HCT116 (cell line): Measurements from ENCODE around the gene ACBD6. TPM values are rescaled to one million over a fixed set of nuclear protein-coding genes. Genes with fewer than 3 reads are reported as not detected.

Source experiments
- ATAC-seq: fragments of 200-7000 bp; cut with Tn5 transposase; 2 replicates; pipeline ENCODE4 v1.9.1; 2020; ENCODE audit warnings: mild to moderate bottlenecking, moderate library complexity
- BruUV-seq: library from RNA; stranded (reverse); fragments of 400-500 nt; replicated peaks from 2 replicates; lab custom pipeline; 2021; lab: Mats Ljungman, UMichigan
- CTCF ChIA-PET: fragments of 300-600 bp; sonication (Branson Sonifier 250); formaldehyde crosslinking; loops from one replicate; lab custom pipeline; 2021; ENCODE audit warnings: antibody characterized with exemption; lab: Charles Lee
- POLR2A ChIA-PET: fragments of 300-600, 350-600 bp; sonication (Branson Sonifier 250); formaldehyde crosslinking; loops from one replicate; lab custom pipeline; 2021; ENCODE audit warnings: antibody characterized with exemption; lab: Charles Lee
- RAD21 ChIA-PET, 2 experiments: fragments of 300-600 bp; sonication (Branson Sonifier 250); formaldehyde crosslinking; loops; one replicate each; lab custom pipeline; 2023; ENCODE audit warnings: low total read pairs in 2 of 2; ENCODE audit not compliant: uncharacterized antibody in 2 of 2, unreplicated experiment in 2 of 2, low non-redundant PET in 1 of 2; lab: Charles Lee
- DNase-seq: peaks from one replicate; pipeline ENCODE4 v3.0.0-alpha.2; 2010; ENCODE audit warnings: low read depth, low spot score
- H2AFZ ChIP-seq: fragments of 200-600 bp; shearing (Covaris generic), sonication (generic); 2 replicates; pipeline ENCODE4 v1.6.1; 2017; ENCODE audit warnings: low read depth, mixed run types, mixed read lengths, antibody characterized with exemption, low read length; ENCODE audit not compliant: poor library complexity, severe bottlenecking
- H3K27ac ChIP-seq: 2 replicates; pipeline ENCODE4 v1.5.1; 2012; ENCODE audit warnings: low read depth, low read length
- H3K27me3 ChIP-seq: fragments of 200-600 bp; sonication (generic); 2 replicates; pipeline ENCODE4 v1.6.1; 2016; ENCODE audit warnings: mixed run types, low read length, mixed read lengths; ENCODE audit not compliant: insufficient read depth
- H3K36me3 ChIP-seq, 2 experiments: fragments of 200-500 bp in 1 of 2; fragments of 200-600 bp in 1 of 2; sonication (Bioruptor generic) in 1 of 2; sonication (generic) in 1 of 2; 2 replicates each; pipeline versions ENCODE4 v1.5.1 to v1.6.1; 2014 to 2016; ENCODE audit warnings: low read length in 2 of 2, inconsistent platforms in 1 of 2, mixed read lengths in 1 of 2, mixed run types in 1 of 2; ENCODE audit not compliant: insufficient read depth in 2 of 2, control insufficient read depth in 1 of 2
- H3K4me1 ChIP-seq, 2 experiments: fragments of 200-600 bp in 1 of 2; sonication (generic) in 1 of 2; 2 replicates each; pipeline versions ENCODE4 v1.5.1 to v1.6.1; 2012 to 2017; ENCODE audit warnings: low read length in 2 of 2, inconsistent platforms in 1 of 2, mild to moderate bottlenecking in 1 of 2, mixed read lengths in 1 of 2, mixed run types in 1 of 2, moderate library complexity in 1 of 2; ENCODE audit not compliant: insufficient read depth in 2 of 2, control insufficient read depth in 1 of 2
- H3K4me2 ChIP-seq: fragments of 200-600 bp; sonication (generic); 2 replicates; pipeline ENCODE4 v1.6.1; 2017; ENCODE audit warnings: mixed run types, low read length, mixed read lengths
- H3K4me3 ChIP-seq, 2 experiments: fragments of 200-600 bp in 1 of 2; sonication (generic) in 1 of 2; replicated peaks in 1 of 2; 2 replicates each; pipeline ENCODE4 v1.5.1; 2011 to 2016; ENCODE audit warnings: low read length in 2 of 2, control low read depth in 1 of 2, low read depth in 1 of 2, mild to moderate bottlenecking in 1 of 2, mixed read lengths in 1 of 2, mixed run types in 1 of 2
- H3K79me2 ChIP-seq: fragments of 200-600 bp; sonication (generic); 2 replicates; pipeline ENCODE4 v1.6.1; 2017; ENCODE audit warnings: mild to moderate bottlenecking, mixed run types, low read length, moderate library complexity, mixed read lengths; ENCODE audit not compliant: insufficient read depth
- H3K9ac ChIP-seq: fragments of 200-600 bp; sonication (generic); 2 replicates; pipeline ENCODE4 v1.6.1; 2016; ENCODE audit warnings: low read length, mixed read lengths
- H3K9me2 ChIP-seq: fragments of 200-600 bp; sonication (generic), shearing (Covaris generic); 2 replicates; pipeline ENCODE4 v1.6.1; 2017; ENCODE audit warnings: mixed run types, mild to moderate bottlenecking, moderate library complexity; ENCODE audit not compliant: insufficient read depth
- H3K9me3 ChIP-seq, 2 experiments: fragments of 200-500 bp in 1 of 2; fragments of 200-600 bp in 1 of 2; sonication (Bioruptor generic) in 1 of 2; sonication (generic) in 1 of 2; 2 replicates each; pipeline ENCODE4 v1.6.1; 2014 to 2017; ENCODE audit warnings: low read length in 2 of 2, mixed read lengths in 2 of 2, inconsistent platforms in 1 of 2, low read depth in 1 of 2, mild to moderate bottlenecking in 1 of 2, mixed run types in 1 of 2, moderate library complexity in 1 of 2; ENCODE audit not compliant: control insufficient read depth in 1 of 2, insufficient read depth in 1 of 2
- H4K20me1 ChIP-seq: fragments of 200-600 bp; sonication (generic), shearing (Covaris generic); 2 replicates; pipeline ENCODE4 v1.6.1; 2017; ENCODE audit warnings: mixed run types, mild to moderate bottlenecking, moderate library complexity; ENCODE audit not compliant: insufficient read depth
- CBX3 ChIP-seq: IDR thresholded peaks from 2 replicates; pipeline ENCODE4 v1.6.1; 2012; ENCODE audit warnings: low read depth
- CEBPB ChIP-seq: IDR thresholded peaks from 2 replicates; pipeline ENCODE4 v1.6.1; 2012; ENCODE audit warnings: low read depth
- ELF1 ChIP-seq: IDR thresholded peaks from 2 replicates; pipeline ENCODE4 v1.6.1; 2012; ENCODE audit warnings: low read depth, borderline replicate concordance
- EZH2 ChIP-seq: fragments of 200-600 bp; sonication (generic); IDR thresholded peaks from 2 replicates; pipeline ENCODE4 v1.6.1; 2017; ENCODE audit warnings: antibody characterized with exemption, mixed run types
- EZH2phosphoT487 ChIP-seq: fragments of 200-600 bp; IDR thresholded peaks from 2 replicates; pipeline ENCODE4 v1.6.1; 2018; ENCODE audit warnings: antibody characterized with exemption, borderline replicate concordance
- FOSL1 ChIP-seq: IDR thresholded peaks from 2 replicates; pipeline ENCODE4 v1.6.1; 2012; ENCODE audit warnings: low read depth
- JUND ChIP-seq: IDR thresholded peaks from 2 replicates; pipeline ENCODE4 v1.6.1; 2012
- POLR2A ChIP-seq: IDR thresholded peaks from 2 replicates; pipeline ENCODE4 v1.7.0; 2011; ENCODE audit warnings: borderline replicate concordance; ENCODE audit not compliant: insufficient read depth, insufficient read length; ENCODE audit errors: extremely low read depth
- POLR2AphosphoS5 ChIP-seq: IDR thresholded peaks from 2 replicates; pipeline ENCODE4 v1.6.1; 2011; ENCODE audit warnings: mild to moderate bottlenecking, low read depth, low read length, moderate library complexity
- RAD21 ChIP-seq: IDR thresholded peaks from 2 replicates; pipeline ENCODE4 v1.6.1; 2012; ENCODE audit warnings: low read depth, mild to moderate bottlenecking
- REST ChIP-seq: IDR thresholded peaks from 2 replicates; pipeline ENCODE4 v1.6.1; 2012; ENCODE audit warnings: low read depth
- SRF ChIP-seq: IDR thresholded peaks from 2 replicates; pipeline ENCODE4 v1.6.1; 2012; ENCODE audit warnings: low read depth
- YY1 ChIP-seq: IDR thresholded peaks from 2 replicates; pipeline ENCODE4 v1.6.1; 2011; ENCODE audit warnings: low read length, low read depth, moderate library complexity, mild to moderate bottlenecking; ENCODE audit not compliant: insufficient replicate concordance; ENCODE audit errors: extremely low read depth
- ZFX ChIP-seq: fragments of 450-650 bp; IDR thresholded peaks from 2 replicates; pipeline ENCODE4 v1.6.1; 2017
- ZNF274 ChIP-seq: fragments of 200-500 bp; sonication (Bioruptor generic); IDR thresholded peaks from 2 replicates; pipeline ENCODE4 v1.6.1; 2014; ENCODE audit warnings: mild to moderate bottlenecking, low read depth, low read length, inconsistent platforms
- intact Hi-C: fragments of 100-400 bp; cut with micrococcal nuclease; formaldehyde crosslinking; loops from 2 replicates; pipeline ENCODE4 v1.10.0; 2022
- total RNA-seq: library from RNA; stranded (reverse); gene quantifications from one replicate; pipeline ENCODE4 v1.2.1, GENCODE V29; 2021; ENCODE audit not compliant: unreplicated experiment
- TF ChIP-seq, protein P1 (sequence below): IDR thresholded peaks from 2 replicates; pipeline ENCODE4 v1.6.1; 2012

The ACBD6 gene
- total RNA-seq, 1 experiment from 2014 or later: 43.2 TPM

- POLR2A ChIA-PET: no interaction called here
- Histone ChIP-seq H3K4me1 (peaks cover 0 to 3% of the 10 kb centered on the region in 2 experiments; a peak in 1 of 4 replicates), H3K4me2 (no peak overlapping the region), H3K9me2 (no peaks in the 10 kb centered on the region), H3K79me2 (no peaks in the 10 kb centered on the region), H3K4me3 (no peak overlapping the region), H3K9me3 (no peaks in the 10 kb centered on the region), H3K27ac (no peak overlapping the region), H4K20me1 (no peaks in the 10 kb centered on the region), H2AFZ (no peak overlapping the region), H3K27me3 (no peaks in the 10 kb centered on the region), H3K36me3 (no peaks in the 10 kb centered on the region), H3K9ac (no peak overlapping the region)
- no peak for DNase-seq
- BruUV-seq: no TSS peak
- RAD21 ChIA-PET: no interaction called here
- CTCF ChIA-PET: no interaction called here
- intact Hi-C loops: no loop called here
- no peak for TF ChIP-seq REST
- TF ChIP-seq EZH2: no peak
- TF ChIP-seq, protein P1, sequence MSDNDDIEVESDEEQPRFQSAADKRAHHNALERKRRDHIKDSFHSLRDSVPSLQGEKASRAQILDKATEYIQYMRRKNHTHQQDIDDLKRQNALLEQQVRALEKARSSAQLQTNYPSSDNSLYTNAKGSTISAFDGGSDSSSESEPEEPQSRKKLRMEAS: no peak
- no peak for TF ChIP-seq CEBPB
- TF ChIP-seq POLR2A: no peak
- TF ChIP-seq ZNF274: no peak
- TF ChIP-seq ELF1: no peak
- no peak for TF ChIP-seq RAD21
- no peak for TF ChIP-seq JUND
- TF ChIP-seq CBX3: no peak
- TF ChIP-seq ZFX: no peak
- no peak for TF ChIP-seq EZH2phosphoT487
- TF ChIP-seq YY1: no peak
- no peak for TF ChIP-seq FOSL1
- no peak for TF ChIP-seq POLR2AphosphoS5
- no peak for TF ChIP-seq SRF
- no peak for ATAC-seq
These were observed 244.1 kb downstream of the ACBD6 start for GRCh38 chr1:180258290-180258689.
